NCI-H226 (cell line): ENCODE results near the gene EAF1.
"Not testable (repeated sequence)": the region's sequence is repeated elsewhere in the genome, so short reads cannot be mapped to it uniquely, and the experiment has no call there.

Source experiments
- DNase-seq: peaks from one replicate; pipeline ENCODE4 v3.0.0-alpha.2; 2015

The EAF1 gene

DNA sequence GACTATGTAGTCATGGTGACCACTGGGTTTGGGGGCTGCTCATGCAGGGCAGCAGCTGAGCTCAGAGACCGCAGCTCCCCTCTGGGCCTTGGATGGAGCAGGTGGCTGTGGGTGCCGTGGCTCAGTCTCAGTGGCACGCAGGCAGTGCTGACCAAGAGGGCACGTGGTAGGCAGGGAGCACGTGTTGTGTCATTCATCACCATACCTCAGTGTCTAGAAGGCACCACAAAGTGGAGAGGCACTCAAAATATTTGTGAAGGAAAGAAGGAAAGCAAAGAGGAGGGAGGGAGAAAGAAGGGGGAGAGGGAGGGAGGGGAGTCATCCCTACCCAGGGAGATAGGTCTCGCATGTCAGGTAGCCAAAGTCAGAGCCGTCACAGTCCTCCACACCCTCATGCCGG is 26.1 kb downstream of the EAF1 start:
- no peak for DNase-seq

DNA sequence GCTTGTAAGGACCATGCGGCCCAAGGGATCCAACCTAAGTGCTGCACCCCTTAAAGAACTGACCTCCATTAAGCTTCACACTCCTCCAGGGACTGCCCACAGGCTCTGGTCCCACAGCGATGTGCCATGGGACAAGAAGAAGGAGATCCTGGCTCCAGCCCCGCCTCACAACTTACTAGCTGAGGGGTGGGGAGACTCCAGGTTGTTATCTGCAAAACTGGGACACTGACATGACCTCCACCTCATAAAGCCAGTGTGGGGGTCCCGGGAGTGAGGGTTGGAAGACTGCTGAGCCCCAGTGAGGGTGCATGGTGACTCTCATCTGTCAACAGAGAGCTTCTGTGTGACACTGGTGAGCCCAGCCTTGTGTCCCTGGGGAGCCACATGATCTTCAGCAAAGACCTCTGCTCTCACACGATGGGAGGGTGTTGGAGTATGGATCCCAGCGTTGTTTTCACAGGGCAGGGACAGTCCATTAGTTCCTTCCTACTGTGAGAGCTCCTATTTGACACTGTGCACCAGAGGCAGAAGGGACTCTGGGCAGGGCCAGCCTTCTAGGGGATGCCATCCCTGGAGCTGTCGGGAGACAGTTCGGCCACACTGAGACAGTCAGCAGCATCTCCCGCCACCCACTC is 26.7 kb downstream of the EAF1 start:
- DNase-seq, result no peak

DNA sequence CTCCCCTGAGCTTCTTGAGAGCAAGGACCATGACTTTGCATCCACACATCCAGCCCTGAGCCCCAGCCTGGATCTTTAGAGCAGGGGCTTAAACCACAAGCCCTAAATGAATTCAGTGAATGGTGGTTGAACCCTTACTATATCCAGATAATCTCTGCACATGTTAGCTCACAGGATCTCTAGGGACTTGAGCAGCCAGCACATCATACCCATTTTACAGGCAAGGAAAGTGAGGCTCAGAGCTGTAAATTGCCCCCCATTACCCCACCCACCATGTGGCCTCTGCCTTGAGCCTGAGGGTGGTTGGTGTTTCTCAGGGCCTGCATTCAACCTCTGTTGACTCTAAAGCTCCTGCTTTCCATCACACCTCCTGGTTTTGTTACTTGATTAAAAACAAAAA is 27.6 kb downstream of the EAF1 start:
- no peak for DNase-seq

DNA sequence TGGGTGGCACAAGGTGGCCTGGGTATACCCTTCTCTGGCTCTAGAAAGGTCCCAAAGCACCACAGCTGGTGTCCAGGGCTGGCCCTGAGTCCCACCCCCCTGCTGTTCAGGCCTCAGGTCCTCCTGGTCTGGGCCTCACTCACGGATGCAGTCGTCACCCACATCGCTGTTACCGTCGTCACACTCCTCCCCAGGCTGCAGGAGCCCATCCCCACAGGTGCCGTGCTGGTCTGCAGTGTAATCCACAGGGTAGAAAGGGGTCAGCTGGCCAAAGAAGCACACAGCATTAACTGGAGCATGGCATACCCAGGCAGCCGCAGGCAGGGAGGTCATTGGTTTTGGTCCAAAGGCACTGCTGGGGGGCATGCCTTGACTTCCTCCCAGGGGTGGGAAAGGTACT is 28.4 kb downstream of the EAF1 start:
- DNase-seq, result no peak

DNA sequence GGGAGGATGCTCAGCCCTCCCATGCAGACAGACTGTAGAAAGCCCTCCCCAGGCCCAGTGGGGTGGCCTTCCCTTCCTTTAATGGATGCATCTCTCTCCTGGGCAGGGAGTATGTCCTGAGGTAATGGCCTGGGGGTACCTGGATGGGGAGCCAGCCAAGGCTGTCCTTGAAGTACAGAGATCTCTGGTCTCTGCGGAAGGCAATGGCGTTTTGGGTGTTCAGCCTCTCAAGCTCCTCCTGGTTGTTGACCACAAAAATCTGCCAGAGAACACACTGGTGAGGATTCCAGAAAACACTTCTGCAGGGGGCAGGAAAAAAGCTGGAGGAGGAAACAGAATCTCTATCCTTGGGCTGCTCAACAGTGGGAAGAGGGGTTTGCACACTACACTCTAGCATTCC is 28.9 kb downstream of the EAF1 start:
- no peak for DNase-seq

DNA sequence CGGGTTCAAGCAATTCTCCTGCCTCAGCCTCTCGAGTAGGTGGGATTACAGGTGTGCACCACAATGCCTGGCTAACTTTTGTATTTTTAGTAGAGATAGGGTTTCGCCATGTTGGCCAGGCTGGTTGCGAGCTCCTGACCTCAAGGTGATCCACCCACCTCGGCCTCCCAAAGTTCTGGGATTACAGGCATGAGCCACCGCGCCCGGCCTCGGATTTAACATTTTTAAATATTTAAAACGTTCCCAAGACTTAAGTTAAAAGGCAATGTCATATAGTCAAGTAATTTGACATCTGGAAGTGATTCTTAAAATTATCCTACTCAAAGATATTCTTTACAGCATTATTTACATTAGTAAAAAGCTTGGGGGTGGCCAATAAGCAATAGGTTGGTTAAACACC is 29.5 kb downstream of the EAF1 start:
- DNase-seq, result not testable (repeated sequence)

DNA sequence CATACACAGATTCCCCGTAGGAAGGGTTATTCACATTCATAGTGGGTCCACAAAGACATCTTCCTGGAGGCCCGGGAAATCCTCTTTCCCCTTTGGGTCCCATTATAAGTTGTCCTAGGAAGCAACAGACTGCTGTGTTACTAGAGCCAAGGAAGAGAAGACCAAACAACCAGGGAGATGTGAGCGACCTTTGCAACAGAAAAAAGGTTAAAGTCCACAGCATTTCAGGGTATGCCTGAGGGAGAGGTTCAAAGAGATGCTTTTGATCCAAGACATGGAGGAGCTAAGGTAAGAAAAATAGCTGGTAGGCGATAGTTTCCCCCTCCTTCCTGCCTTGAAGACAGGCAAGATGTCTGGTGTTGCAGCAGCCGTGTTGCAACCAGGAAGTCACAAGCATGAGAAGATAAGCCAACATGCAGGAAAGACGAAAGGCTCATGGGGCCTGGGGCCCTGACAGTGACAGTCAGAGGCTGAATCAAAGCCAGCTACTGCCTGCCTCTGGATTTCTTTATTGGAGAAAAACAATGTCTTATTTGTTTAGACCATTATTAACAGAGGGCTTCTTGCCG is 30.9 kb downstream of the EAF1 start:
- no peak for DNase-seq

DNA sequence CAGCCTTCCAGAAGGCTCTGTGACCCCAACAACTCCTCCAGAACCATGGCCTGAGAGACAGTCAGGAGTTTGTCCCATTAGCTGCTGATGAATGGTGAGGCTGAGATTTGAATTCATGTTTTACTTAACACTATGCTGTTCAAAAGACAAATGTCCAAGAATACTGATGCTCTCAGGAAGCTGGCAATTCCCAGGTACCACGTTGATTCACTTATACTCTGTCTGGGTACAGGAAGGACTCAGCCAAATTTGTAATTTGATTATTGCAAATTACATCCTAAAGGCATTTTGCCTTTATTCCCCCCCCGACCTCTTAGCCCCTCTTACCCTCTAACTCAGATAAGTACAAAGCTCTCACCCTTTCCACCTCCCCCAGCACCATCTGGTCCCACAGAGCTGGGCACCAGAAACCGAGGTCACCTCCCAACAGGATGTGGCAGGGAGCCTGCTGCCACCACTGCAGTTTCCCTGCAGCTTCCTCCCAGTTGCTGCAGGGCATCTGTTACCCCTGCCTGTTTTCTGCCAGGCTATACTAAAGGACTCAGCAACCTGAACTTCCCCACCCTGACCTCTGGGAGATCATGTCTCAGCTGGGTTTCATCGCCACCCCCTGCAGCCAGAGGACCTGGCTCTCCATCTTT is 33.6 kb downstream of the EAF1 start:
- no peak for DNase-seq

DNA sequence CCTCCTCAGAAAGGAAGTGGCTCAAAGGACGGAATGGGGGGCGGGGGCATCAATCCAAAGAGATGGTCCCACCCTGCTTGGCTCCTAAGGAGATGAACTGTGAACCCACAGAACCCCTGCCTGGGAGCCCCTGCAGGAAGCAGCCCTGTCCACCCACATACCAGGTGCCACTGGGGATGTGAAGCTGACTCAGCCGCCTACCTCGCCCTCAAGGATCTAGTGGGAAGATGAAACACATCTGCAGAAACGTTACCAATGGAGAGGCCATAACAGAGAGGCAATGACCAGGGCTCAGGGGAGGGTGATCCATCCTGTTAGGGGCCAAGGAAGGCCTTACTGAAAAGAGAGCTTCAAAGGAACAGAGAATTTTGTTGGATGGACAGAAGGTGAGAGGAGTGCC is 35.1 kb downstream of the EAF1 start:
- no peak for DNase-seq

DNA sequence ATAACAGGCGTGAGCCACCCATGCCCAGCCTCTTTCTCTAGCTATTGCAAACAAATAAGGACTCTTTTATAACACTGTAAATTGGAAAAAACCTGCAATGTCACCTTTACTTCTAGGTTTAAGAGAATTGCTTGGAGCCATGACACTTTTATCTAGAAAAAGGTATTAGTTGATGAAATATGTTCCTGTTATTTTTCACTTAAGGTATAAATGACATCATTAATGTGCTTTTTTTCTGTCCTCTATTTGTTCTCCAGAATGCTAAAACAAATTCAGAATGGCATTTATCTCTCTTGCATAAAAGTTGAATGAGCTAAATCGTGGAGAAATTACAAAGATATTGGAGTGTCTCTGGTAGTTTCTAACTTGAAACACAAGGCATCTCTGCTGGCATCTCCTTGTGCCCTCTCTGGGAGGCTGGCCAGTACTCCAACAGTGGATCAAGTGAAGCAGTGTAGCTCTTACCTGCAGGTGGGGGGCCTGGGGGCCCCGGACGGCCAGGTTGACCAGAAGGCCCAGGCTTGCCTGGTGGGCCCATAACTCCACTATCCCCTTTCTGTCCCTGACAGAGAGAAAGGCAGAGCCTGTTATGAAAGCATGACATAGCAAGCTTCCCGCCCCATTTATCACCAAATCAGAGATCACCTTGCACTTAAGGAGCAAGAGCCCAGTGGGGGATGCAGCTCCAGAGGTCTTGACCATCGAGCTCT is 38.6 kb downstream of the EAF1 start:
- DNase-seq, result no peak

DNA sequence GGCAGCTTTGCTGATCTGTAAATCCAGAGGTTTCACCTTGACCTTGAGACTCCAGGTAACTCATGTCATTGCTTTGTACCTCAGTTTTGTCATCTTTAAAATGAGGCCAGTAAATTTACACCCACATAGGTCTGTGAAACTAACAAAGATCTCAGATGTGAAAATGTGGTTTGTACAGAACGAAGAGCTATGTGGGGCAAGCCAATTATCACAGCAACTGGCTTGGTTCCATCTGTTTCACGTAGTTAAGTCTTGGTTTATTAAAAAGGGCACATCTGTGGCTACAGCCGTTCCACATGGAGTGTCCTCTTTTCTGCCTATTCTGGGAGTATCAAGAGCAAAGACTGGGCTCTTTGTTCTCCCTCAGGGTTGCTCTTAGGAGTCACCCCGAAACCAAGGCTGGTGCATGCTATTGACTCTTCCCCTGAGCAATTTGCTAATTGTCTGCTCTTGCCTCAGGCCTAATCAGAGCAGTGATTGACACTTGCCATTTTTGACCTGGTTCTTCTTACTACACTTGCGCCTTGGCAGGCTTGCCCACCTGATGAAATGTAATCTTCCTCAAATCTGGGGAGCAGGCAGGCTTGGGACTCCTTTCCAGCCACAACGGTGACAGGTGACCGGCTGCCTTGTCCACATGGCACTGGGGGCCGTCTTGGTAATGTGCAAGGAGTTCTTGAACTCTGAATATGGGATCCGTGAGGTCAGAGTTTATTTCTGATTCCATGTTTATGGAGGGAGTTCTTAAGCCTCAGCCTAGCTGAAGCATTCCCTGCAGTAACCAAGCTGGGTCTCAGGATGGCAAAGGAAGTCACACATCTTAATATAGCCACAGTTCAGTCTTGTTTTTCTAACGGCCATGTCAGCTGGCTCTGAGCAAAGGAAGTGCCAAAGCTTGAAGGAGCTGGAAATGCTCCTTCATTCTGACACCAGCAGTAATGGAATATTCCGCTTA is 40.1 kb downstream of the EAF1 start:
- no peak for DNase-seq

DNA sequence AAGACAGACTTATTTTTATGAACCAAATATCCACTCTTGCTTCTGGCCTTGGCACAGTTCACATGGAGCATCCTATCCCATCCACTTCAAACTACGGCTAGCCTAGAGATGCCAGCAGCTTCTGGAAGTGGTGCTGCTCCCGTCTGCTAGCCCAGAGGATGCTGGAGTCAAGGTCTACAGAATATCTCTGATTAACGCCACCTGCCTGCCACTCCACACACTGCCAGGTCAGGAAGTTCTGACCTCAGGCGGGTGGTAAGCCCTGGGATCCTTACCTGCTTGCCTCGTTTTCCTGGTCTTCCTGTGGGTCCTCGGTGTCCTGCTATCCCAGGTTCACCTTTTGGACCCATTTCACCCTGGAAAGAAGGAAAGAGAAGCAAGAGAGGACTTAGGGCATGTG is 42.9 kb downstream of the EAF1 start:
- DNase-seq, result no peak

DNA sequence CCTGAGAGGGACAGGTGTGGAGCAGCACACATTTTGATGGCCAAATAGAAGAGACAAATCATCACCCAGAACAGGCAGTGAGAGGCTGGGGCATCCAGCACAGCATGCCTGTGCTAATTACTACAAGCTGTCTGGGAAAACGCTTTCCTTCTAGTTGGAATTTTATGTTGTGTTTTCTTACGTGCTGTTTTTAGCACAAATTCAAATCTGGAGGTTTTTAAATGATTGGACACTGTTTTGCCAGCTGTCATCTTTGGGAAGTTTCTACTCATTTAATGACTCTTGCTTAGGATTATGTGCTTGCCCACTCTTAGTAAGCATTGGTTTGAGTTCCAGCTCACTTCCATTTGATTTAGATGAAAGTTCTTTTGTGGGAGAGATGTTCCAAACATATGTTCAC is 43.5 kb downstream of the EAF1 start:
- no peak for DNase-seq

DNA sequence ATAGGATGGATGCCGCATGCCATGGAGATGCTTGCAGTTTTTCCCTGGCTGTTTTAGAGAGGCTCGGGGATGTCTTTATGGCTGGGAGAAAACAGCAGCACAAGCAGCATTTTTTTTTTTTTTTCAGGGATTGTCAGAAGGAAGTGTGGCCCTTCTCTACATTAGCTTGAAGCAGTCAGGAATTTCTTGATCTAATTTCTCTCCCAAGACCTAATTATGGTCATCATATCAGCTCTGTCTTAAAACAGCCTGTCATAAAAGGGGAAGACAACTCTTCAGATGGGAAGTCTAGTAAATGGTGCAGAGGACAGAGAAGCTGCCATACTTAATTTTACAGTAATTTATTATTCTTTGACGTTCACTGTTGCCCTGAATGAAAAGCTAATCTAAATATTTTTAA is 44.5 kb downstream of the EAF1 start:
- DNase-seq, result no peak

DNA sequence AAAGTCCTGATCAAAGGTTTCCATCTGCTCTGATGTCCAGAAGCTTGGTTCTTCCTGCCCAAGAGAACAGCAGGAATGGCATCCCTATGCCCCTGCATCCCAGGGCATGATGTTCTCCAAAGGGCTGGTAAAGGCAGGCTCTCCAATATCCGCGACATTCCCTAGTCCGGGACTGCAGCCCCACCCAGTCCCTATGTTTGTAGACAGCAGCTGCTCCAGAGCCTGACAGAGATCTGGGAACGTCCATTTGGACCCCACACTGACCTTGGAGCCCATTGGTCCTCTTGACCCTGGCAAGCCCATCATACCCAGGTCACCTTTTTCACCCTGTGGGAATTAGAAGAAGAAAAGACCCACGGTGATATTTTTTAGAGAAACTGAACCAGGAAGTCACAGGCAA is 47.8 kb downstream of the EAF1 start:
- DNase-seq, result no peak

DNA sequence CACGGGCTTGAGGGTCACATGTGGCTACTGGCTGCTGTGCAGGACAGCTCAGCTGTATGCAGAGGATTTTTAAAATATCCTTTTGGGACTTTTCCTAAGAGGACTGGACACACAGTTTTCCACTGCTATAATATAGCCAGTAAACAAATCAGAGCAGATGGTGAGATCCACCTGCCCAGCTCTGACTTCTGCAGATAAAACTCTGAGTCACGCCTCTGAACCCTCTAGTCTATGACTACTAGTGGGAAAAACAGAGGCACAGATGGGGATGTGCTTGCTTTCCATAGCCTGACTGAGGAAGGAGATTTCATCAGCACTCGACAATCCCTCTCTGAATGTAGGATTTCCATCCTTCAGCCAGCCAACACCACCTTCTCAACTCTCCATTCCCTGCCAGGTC is 49.0 kb downstream of the EAF1 start:
- peak; percentile 44 for DNase-seq

DNA sequence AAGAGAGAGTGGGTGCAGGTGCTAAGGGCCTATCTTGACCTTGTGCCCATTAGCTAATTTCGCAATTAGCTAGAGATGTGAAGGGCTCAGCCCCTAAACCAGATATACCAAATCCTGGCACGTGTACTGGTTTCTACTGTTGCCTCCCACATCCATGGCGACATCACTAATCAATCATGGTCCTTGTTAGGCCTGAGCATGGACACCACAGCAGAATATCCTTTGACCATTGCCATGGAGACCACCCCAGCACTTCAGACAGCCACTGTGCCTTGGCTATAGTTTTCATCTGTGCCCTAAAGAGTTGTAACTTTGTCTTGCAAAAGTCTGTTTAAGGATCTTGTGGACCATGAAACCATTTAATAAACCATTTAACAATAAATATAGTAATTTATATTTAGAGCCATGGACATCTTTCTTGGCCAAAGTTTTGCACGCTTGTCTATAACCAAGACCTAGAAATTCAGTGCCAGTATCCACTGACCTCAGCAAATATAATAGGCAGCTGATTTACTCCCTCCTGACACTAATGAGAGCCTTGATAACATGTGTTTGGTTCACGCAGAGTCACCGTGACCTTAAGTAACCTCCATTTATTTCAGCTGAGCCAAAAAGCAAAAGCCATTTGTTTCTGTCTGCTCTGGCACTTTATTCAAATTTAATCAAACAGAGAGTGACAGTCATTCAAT is 50.7 kb downstream of the EAF1 start:
- no peak for DNase-seq

DNA sequence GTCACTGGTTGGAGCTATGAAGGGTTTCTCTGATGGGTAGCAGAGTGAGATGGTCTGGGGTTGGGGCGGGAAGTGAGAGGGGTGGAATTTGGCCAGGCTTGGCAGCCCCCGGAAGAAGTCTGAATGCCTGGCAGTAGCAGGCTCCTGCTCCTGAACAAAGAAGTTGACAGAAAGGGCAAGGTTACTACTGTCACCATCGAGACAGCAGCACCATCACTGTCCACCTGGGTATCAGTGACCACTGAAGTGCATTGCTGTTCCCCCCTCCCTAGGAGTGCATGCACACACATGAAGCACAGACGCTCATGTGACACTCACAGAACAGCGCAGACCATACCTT is 51.2 kb downstream of the EAF1 start:
- no peak for DNase-seq

DNA sequence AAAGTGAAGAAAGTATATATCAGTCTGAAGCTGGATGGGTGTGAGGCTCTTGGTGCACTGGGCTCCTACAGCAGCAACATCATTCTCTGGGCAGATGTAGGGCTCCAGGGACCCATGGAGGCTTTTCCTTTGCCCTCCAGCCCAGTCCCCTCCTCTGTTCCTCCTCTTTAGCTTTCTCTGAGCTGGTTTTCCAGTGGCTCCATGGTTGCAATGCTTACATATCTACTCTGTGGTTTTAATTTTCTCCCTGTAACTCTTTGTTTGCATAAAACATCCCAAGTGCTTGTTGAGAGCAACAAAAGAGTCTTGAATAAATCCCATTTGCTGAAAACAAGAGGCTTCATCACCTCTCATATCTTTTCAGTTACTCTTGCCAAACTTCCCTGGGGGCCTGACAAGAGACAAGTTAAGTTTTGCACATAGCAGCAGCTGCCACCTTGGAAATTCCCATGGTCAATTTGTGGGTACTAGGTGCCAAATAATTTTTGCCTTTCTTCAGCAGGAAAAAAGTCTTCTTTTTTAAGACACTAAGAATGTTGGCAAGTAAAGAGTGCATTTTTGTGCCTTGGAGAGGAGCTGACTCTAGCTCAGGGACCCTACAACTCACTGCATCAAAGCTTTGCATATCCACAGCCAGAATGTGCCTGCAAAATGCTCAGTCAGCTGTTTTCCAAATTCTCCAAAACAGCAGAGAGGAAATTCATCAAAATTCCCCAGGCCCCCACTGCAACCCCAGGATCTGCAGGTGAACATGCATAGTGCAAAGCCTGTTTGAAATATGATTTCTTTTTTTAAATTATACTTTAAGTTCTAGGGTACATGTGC is 52.2 kb downstream of the EAF1 start:
- no peak for DNase-seq

DNA sequence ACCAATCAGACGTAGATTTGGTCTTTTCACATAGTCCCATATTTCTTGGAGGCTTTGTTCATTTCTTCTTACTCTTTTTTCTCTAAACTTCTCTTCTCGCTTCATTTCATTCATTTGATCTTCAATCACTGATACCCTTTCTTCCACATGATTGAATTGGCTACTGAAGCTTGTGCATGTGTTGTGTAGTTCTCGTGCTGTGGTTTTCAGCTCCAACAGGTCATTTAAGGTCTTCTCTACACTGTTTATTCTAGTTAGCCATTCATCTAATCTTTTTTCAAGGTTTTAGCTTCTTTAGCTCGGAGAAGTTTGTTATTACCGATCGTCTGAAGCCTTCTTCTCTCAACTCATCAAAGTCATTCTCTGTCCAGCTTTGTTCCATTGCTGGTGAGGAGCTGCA is 57.2 kb downstream of the EAF1 start:
- DNase-seq, result not testable (repeated sequence)

DNA sequence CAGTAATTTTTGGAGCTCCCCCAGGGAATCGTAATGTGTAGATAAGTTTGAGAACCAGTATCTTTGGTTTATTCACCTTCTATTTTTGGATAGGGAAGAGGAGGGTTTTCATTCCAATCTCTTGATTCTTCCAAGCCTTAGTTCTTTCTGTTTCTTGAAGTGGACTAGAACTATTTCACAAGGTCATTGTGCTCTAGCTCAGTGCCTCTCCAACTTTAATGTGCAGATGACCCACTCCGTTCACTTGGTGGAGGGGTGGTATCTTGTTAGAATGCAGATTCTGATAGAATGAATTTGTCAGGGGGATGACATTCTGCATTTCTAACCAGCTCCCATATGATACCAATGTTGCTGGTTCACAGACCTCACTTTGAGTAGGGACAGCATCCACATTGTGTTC is 58.6 kb downstream of the EAF1 start:
- no peak for DNase-seq

DNA sequence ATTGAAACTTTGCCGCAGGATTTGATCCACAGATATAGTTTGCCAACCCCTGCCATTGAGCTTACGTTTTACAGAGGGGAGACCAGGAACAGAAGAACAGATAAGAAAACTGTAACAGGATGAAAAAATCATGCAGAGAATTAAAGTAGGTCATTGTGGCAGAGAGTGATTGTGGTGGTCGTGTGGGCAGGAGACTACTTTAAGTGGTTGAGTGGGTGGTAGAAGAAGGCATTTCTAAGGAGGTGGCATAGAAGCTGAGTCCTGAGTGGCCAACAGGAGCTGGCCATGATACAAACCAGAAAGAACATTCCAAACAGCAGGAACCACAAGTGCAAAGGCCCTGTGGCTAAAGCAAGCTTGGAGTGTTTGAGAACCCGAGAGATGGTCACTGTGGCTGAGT is 59.6 kb downstream of the EAF1 start:
- no peak for DNase-seq
